Measurements from ENCODE around the gene GBP7.
"Not testable (repeated sequence)": the region's sequence is repeated elsewhere in the genome, so short reads cannot be mapped to it uniquely, and the experiment has no call there.

GRCh38 chr1:89126602-89127565 lies 48.9 kb downstream of the GBP7 start:
- TF ChIP-seq CTCF, POLR2A (IDR thresholded peaks at IDR 0.05): not testable (repeated sequence)
